OCI-LY1 (cell line): ENCODE measurements around the gene KRTCAP3.
A peak's percentile ranks its signal among the peaks of the same experiment; 100 is the strongest.

Source experiments
- H2AFZ ChIP-seq: fragments of 200-600 bp; sonication (generic), shearing (Covaris generic); 2 replicates; pipeline ENCODE4 v1.6.0; 2014; ENCODE audit warnings: antibody characterized with exemption, mild to moderate bottlenecking, low read length
- H3F3A ChIP-seq: fragments of 200-600 bp; sonication (generic), shearing (Covaris generic); 2 replicates; pipeline ENCODE4 v1.6.0; 2014; ENCODE audit warnings: mild to moderate bottlenecking, antibody characterized with exemption, low read length, moderate library complexity; ENCODE audit not compliant: insufficient read depth
- H3K27ac ChIP-seq: fragments of 200-600 bp; sonication (generic); 2 replicates; pipeline ENCODE4 v1.5.1; 2014; ENCODE audit warnings: low read length, mixed run types, mild to moderate bottlenecking, low read depth; ENCODE audit not compliant: poor library complexity, severe bottlenecking
- H3K27me3 ChIP-seq: fragments of 200-600 bp; sonication (generic); 2 replicates; pipeline ENCODE4 v1.6.0; 2014; ENCODE audit warnings: antibody characterized with exemption, mild to moderate bottlenecking, low read length, moderate library complexity; ENCODE audit not compliant: insufficient read depth
- H3K36me3 ChIP-seq: fragments of 200-600 bp; sonication (generic); 2 replicates; pipeline ENCODE4 v1.6.1; 2014; ENCODE audit warnings: mild to moderate bottlenecking, antibody characterized with exemption, low read length, moderate library complexity, mixed read lengths; ENCODE audit not compliant: insufficient read depth
- H3K4me1 ChIP-seq: fragments of 200-600 bp; sonication (generic); 2 replicates; pipeline ENCODE4 v1.5.1; 2014; ENCODE audit warnings: mild to moderate bottlenecking, low read length, moderate library complexity; ENCODE audit not compliant: insufficient read depth, severe bottlenecking
- H3K4me2 ChIP-seq: fragments of 200-600 bp; sonication (generic), shearing (Covaris generic); 2 replicates; pipeline ENCODE4 v1.6.1; 2014; ENCODE audit warnings: low read length
- H3K4me3 ChIP-seq: fragments of 200-600 bp; sonication (generic); 2 replicates; pipeline ENCODE4 v1.5.1; 2014; ENCODE audit warnings: low read length, low read depth, mild to moderate bottlenecking, mixed read lengths; ENCODE audit not compliant: poor library complexity, severe bottlenecking
- H3K79me2 ChIP-seq: fragments of 200-600 bp; shearing (Covaris generic); 2 replicates; pipeline ENCODE4 v1.6.1; 2016; ENCODE audit warnings: mixed run types, low read length, mixed read lengths; ENCODE audit not compliant: insufficient read depth
- H3K9ac ChIP-seq: fragments of 200-600 bp; sonication (generic), shearing (Covaris generic); 2 replicates; pipeline ENCODE4 v1.6.1; 2014; ENCODE audit warnings: mild to moderate bottlenecking, low read length, mixed read lengths
- H3K9me2 ChIP-seq: fragments of 200-600 bp; sonication (generic), shearing (Covaris generic); 2 replicates; pipeline ENCODE4 v1.6.1; 2014; ENCODE audit warnings: low read depth, mild to moderate bottlenecking, low read length, mixed read lengths
- H3K9me3 ChIP-seq: fragments of 200-600 bp; shearing (Covaris generic); 2 replicates; pipeline ENCODE4 v1.6.1; 2014; ENCODE audit warnings: low read length, mixed read lengths
- H4K20me1 ChIP-seq: fragments of 200-600 bp; sonication (generic), shearing (Covaris generic); 2 replicates; pipeline ENCODE4 v1.6.0; 2016; ENCODE audit warnings: mild to moderate bottlenecking, low read length; ENCODE audit not compliant: insufficient read depth
- EZH2 ChIP-seq: fragments of 200-600 bp; sonication (generic), shearing (Covaris generic); IDR thresholded peaks from 2 replicates; pipeline ENCODE4 v1.8.0; 2017; ENCODE audit warnings: borderline replicate concordance, mixed run types, mild to moderate bottlenecking, antibody characterized with exemption, low read length, moderate library complexity, mixed read lengths
- TF ChIP-seq, protein P1 (sequence below): fragments of 200-600 bp; sonication (generic), shearing (Covaris generic); IDR thresholded peaks from 2 replicates; pipeline ENCODE4 v1.5.1; 2017; ENCODE audit warnings: mild to moderate bottlenecking, antibody characterized with exemption, low read length, moderate library complexity, mixed read lengths

Gene KRTCAP3

DNA sequence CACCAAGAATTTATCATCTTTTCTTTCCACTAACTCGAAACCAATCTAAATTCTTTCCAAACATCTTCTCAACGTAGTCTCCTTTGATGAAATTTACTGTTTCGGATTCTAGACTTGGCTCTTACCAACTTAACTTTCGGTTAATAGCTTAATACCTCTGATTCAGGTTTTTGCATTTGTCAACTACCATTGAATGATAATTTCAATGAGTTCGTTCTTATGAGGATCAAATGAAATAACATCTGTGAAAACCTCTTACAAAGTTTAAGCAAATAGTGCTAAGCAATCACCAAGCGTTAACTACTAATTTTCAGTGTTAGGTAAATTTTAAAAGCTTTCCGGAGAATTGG, 14.3 kb upstream of the KRTCAP3 start:
- Histone ChIP-seq H3K36me3 (no peaks in the 10 kb centered on the region), H3K79me2 (peaks cover 25% of the 10 kb centered on the region), H3K27ac (peak overlapping the region; percentile 39), H4K20me1 (no peaks in the 10 kb centered on the region), H2AFZ (peak overlapping the region; percentile 59), H3K4me3 (peak overlapping the region; percentile 88), H3K4me2 (peak overlapping the region; percentile 64), H3F3A (no peaks in the 10 kb centered on the region), H3K9ac (peak overlapping the region; percentile 85), H3K9me2 (no peaks in the 10 kb centered on the region), H3K9me3 (no peaks in the 10 kb centered on the region), H3K27me3 (no peaks in the 10 kb centered on the region), H3K4me1 (peaks cover 23% of the 10 kb centered on the region)
- TF ChIP-seq EZH2: no peak

DNA sequence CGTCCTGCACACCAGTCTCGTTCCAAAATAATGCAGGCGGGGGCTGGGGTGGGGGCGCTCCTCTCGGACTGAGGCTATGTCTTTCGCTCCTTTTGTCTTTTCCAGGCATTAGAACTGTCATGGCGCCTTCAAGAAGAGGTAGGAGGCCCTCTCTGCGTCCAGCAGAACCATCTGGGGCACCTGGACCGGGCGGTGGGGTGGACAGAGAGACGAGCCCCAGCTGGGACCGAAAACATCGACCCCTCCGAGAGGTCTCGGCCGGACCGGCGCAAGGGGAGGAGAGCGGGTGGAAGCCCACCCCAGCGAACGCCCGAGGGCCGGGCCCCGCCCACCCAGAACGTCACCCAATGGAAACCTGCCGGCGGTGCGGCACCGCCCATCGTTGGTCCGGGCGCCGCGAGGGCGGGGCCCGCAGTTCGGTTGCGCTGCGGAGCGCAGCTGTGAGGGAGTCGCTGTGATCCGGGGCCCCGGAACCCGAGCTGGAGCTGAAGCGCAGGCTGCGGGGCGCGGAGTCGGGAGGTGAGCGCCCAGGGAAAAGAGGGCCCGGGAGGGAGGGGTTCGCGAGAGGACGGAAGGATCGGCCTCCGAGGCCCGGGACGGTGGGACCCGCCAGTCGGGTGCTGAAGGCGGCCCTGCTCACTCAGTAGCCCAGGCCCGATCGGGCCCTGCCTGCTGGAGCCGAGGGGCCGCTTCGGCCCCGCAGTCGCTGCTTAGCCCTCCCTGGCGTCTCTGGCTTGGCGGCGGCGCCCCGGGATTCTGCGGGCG, 13.8 kb upstream of the KRTCAP3 start, which contains the start of gene NRBP1:
TSS of gene NRBP1 (plus strand) at position 419 of the 765 bp plus-strand sequence. CDS start 4,643 bp downstream, outside the sequence.
- H3K9ac ChIP-seq: peak within 1 kb of the TSS; percentile 85
- H2AFZ ChIP-seq: peak within 1 kb of the TSS; percentile 59
- H3K79me2 ChIP-seq: peaks cover 25% of the 10 kb centered on the region
- no peaks in the 10 kb centered on the region for H3F3A ChIP-seq
- peak within 1 kb of the TSS; percentile 95 for H3K4me2 ChIP-seq
- no peaks in the 10 kb centered on the region for H3K27me3 ChIP-seq
- peak within 1 kb of the TSS; percentile 45 for H3K27ac ChIP-seq
- TF ChIP-seq EZH2: no peak
- TF ChIP-seq, protein P1, sequence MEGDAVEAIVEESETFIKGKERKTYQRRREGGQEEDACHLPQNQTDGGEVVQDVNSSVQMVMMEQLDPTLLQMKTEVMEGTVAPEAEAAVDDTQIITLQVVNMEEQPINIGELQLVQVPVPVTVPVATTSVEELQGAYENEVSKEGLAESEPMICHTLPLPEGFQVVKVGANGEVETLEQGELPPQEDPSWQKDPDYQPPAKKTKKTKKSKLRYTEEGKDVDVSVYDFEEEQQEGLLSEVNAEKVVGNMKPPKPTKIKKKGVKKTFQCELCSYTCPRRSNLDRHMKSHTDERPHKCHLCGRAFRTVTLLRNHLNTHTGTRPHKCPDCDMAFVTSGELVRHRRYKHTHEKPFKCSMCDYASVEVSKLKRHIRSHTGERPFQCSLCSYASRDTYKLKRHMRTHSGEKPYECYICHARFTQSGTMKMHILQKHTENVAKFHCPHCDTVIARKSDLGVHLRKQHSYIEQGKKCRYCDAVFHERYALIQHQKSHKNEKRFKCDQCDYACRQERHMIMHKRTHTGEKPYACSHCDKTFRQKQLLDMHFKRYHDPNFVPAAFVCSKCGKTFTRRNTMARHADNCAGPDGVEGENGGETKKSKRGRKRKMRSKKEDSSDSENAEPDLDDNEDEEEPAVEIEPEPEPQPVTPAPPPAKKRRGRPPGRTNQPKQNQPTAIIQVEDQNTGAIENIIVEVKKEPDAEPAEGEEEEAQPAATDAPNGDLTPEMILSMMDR: peak; percentile 40; the same call in 1 of the 2 replicates
- H3K9me3 ChIP-seq: no peaks in the 10 kb centered on the region
- H3K9me2 ChIP-seq: no peaks in the 10 kb centered on the region
- H3K4me3 ChIP-seq: peak within 1 kb of the TSS; percentile 88
- H3K4me1 ChIP-seq: peaks cover 23% of the 10 kb centered on the region
- peaks cover 5% of the 10 kb centered on the region; the same call in 1 of the 2 replicates for H3K36me3 ChIP-seq
- no peaks in the 10 kb centered on the region for H4K20me1 ChIP-seq

DNA sequence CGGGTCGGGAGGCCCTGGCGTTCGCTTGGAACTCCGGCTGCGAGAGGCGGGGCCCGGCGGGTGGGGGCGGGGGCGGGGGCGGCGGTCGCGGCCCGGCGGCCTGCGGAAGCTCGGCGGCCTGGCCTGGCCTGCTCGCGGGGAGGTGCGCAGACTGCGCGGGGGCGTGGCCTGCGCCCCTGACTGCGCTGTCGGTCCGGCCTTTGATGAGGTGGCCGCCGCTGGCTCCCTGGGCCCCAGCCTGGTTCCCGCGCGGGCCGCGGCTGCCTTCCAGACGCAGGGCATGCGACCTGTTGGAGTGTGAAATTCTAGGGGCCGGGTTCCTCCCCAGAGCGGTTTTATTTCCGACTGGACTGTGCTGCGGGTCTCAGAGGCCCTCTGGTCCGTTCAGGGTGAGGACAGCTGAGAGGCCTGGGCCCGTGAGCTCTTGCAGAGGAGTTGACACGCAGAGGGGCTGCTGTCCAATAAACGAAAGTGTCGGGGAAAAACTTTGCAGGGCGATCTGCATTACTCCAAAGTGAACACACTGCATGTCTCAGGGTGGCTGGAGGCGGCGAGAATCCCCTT, 13.1 kb upstream of the KRTCAP3 start:
- Histone ChIP-seq H4K20me1 (no peaks in the 10 kb centered on the region), H2AFZ (no peak overlapping the region), H3F3A (no peaks in the 10 kb centered on the region), H3K9ac (peak overlapping the region; percentile 85), H3K27me3 (no peaks in the 10 kb centered on the region), H3K79me2 (peaks cover 25% of the 10 kb centered on the region), H3K9me3 (no peaks in the 10 kb centered on the region), H3K36me3 (peaks cover 11% of the 10 kb centered on the region; the same call in 1 of the 2 replicates), H3K4me1 (peaks cover 23% of the 10 kb centered on the region), H3K4me3 (peak overlapping the region; percentile 88), H3K9me2 (no peaks in the 10 kb centered on the region), H3K27ac (peak overlapping the region; percentile 45), H3K4me2 (peak overlapping the region; percentile 95)
- TF ChIP-seq, protein P1: no peak
- no peak for TF ChIP-seq EZH2
